RWPE2 (cell line): ENCODE data around the gene KCNIP1.

Experiments used
- ATAC-seq: fragments of 200-7000 bp; cut with Tn5 transposase; 3 replicates; pipeline ENCODE4 v1.9.1; 2021; ENCODE audit warnings: low read depth
- DNase-seq: peaks from one replicate; pipeline ENCODE4 v3.0.0-alpha.2; 2020; ENCODE audit warnings: low spot score
- H3K27ac ChIP-seq: fragments of 450-650 bp; 2 replicates; pipeline ENCODE4 v1.5.1; 2017; ENCODE audit warnings: mild to moderate bottlenecking; ENCODE audit not compliant: poor library complexity, severe bottlenecking
- H3K27me3 ChIP-seq: fragments of 250-450 bp; sonication (Bioruptor Pico); 2 replicates; pipeline ENCODE4 v1.5.1; 2021; ENCODE audit warnings: mild to moderate bottlenecking, moderate library complexity; ENCODE audit not compliant: insufficient read depth, poor library complexity, severe bottlenecking
- H3K36me3 ChIP-seq: fragments of 250-450 bp; sonication (Bioruptor Pico); 2 replicates; pipeline ENCODE4 v1.5.1; 2020; ENCODE audit warnings: low read depth, mild to moderate bottlenecking, moderate library complexity
- H3K4me1 ChIP-seq: fragments of 250-450 bp; sonication (Bioruptor Pico); 2 replicates; pipeline ENCODE4 v1.5.1; 2021; ENCODE audit warnings: mild to moderate bottlenecking, moderate library complexity; ENCODE audit not compliant: insufficient read depth, poor library complexity, severe bottlenecking
- H3K4me3 ChIP-seq: fragments of 250-450 bp; sonication (Bioruptor Pico); 2 replicates; pipeline ENCODE4 v1.5.1; 2021; ENCODE audit warnings: mild to moderate bottlenecking, moderate library complexity; ENCODE audit not compliant: severe bottlenecking
- H3K9me3 ChIP-seq: fragments of 250-450 bp; sonication (Bioruptor Pico); 2 replicates; pipeline ENCODE4 v1.5.1; 2021; ENCODE audit warnings: mild to moderate bottlenecking, moderate library complexity; ENCODE audit not compliant: severe bottlenecking
- CTCF ChIP-seq: fragments of 450-650 bp; IDR thresholded peaks from one replicate; pipeline ENCODE4 v1.5.1; 2017; ENCODE audit warnings: mild to moderate bottlenecking, moderate library complexity; ENCODE audit not compliant: poor library complexity, severe bottlenecking

KCNIP1 gene

GRCh38 chr5:170719551-170719950 lies 215.7 kb downstream of the KCNIP1 start:
- ATAC-seq (no peak), DNase-seq (no peak)
- no peaks in the 10 kb centered on the region for H3K4me1 ChIP-seq
- no peaks in the 10 kb centered on the region for H3K36me3 ChIP-seq
- no peaks in the 10 kb centered on the region for H3K9me3 ChIP-seq
- H3K27me3 ChIP-seq = peaks cover 39% of the 10 kb centered on the region
- TF ChIP-seq CTCF = no peak
- H3K4me3 ChIP-seq = no peak overlapping the region
- H3K27ac ChIP-seq = no peak overlapping the region

- no peak overlapping the region for H3K27ac ChIP-seq
- H3K27me3 ChIP-seq = peaks cover 37% of the 10 kb centered on the region
- TF ChIP-seq CTCF = no peak
- no peaks in the 10 kb centered on the region for H3K4me1 ChIP-seq
- ATAC-seq (no peak), DNase-seq (no peak)
- H3K9me3 ChIP-seq = no peaks in the 10 kb centered on the region
- H3K36me3 ChIP-seq = no peaks in the 10 kb centered on the region
- H3K4me3 ChIP-seq = no peak overlapping the region
Observed at GRCh38 chr5:170720179-170720578, 216.4 kb downstream of the KCNIP1 start.

- DNase-seq (no peak), ATAC-seq (no peak)
- no peaks in the 10 kb centered on the region for H3K36me3 ChIP-seq
- peaks cover 29% of the 10 kb centered on the region for H3K27me3 ChIP-seq
- no peak overlapping the region for H3K4me3 ChIP-seq
- no peak for TF ChIP-seq CTCF
- no peaks in the 10 kb centered on the region for H3K4me1 ChIP-seq
- no peak overlapping the region for H3K27ac ChIP-seq
- H3K9me3 ChIP-seq = no peaks in the 10 kb centered on the region
Observed at GRCh38 chr5:170720984-170721383, 217.2 kb downstream of the KCNIP1 start.

GRCh38 chr5:170721681-170722080 lies 217.9 kb downstream of the KCNIP1 start:
- ATAC-seq (no peak), DNase-seq (no peak)
- H3K27me3 ChIP-seq = peaks cover 22% of the 10 kb centered on the region
- no peak overlapping the region for H3K27ac ChIP-seq
- TF ChIP-seq CTCF = no peak
- no peak overlapping the region for H3K4me3 ChIP-seq
- H3K4me1 ChIP-seq = no peaks in the 10 kb centered on the region
- no peaks in the 10 kb centered on the region for H3K36me3 ChIP-seq
- no peaks in the 10 kb centered on the region for H3K9me3 ChIP-seq

GRCh38 chr5:170722316-170722715 lies 218.5 kb downstream of the KCNIP1 start:
- no peaks in the 10 kb centered on the region for H3K9me3 ChIP-seq
- TF ChIP-seq CTCF = no peak
- no peak for ATAC-seq
- no peak overlapping the region for H3K4me3 ChIP-seq
- no peaks in the 10 kb centered on the region for H3K4me1 ChIP-seq
- H3K27me3 ChIP-seq = peaks cover 16% of the 10 kb centered on the region
- no peak overlapping the region for H3K27ac ChIP-seq
- H3K36me3 ChIP-seq = no peaks in the 10 kb centered on the region
- DNase-seq = no peak
